GM23338 (cell line): ENCODE results near the gene LRRFIP2. TPM values are rescaled to one million over a fixed set of nuclear protein-coding genes. Genes with fewer than 3 reads are reported as not detected.

Experiments used
- ATAC-seq: fragments of 200-7000 bp; cut with Tn5 transposase; 3 replicates; pipeline ENCODE4 v1.9.1; 2020
- DNase-seq: peaks from one replicate; pipeline ENCODE4 v3.0.0-alpha.2; 2015; ENCODE audit warnings: low spot score
- H2AFZ ChIP-seq: fragments of 200-600 bp; sonication (generic); 2 replicates; pipeline ENCODE4 v1.8.0; 2016; ENCODE audit warnings: antibody characterized with exemption, mild to moderate bottlenecking, moderate library complexity
- H3F3A ChIP-seq: fragments of 200-600 bp; sonication (generic); replicated peaks from 2 replicates; pipeline ENCODE4 v1.8.0; 2017; ENCODE audit warnings: antibody characterized with exemption, mixed run types, low read depth
- H3K27ac ChIP-seq: fragments of 200-600 bp; sonication (generic); 2 replicates; pipeline ENCODE4 v1.6.1; 2016; ENCODE audit warnings: low read depth
- H3K27me3 ChIP-seq: fragments of 200-600 bp; sonication (generic); 2 replicates; pipeline ENCODE4 v1.8.0; 2016; ENCODE audit warnings: mild to moderate bottlenecking, mixed run types, moderate library complexity; ENCODE audit not compliant: insufficient read depth
- H3K36me3 ChIP-seq: fragments of 200-600 bp; sonication (generic); 2 replicates; pipeline ENCODE4 v1.8.0; 2016; ENCODE audit warnings: mild to moderate bottlenecking; ENCODE audit not compliant: insufficient read depth
- H3K4me1 ChIP-seq: fragments of 200-600 bp; sonication (generic); 2 replicates; pipeline ENCODE4 v1.8.0; 2016; ENCODE audit warnings: mild to moderate bottlenecking, moderate library complexity; ENCODE audit not compliant: insufficient read depth
- H3K4me2 ChIP-seq: fragments of 200-600 bp; sonication (generic); 2 replicates; pipeline ENCODE4 v1.7.1; 2017; ENCODE audit warnings: mixed run types
- H3K4me3 ChIP-seq: fragments of 200-600 bp; sonication (generic); 2 replicates; pipeline ENCODE4 v1.6.1; 2016; ENCODE audit warnings: mixed run types
- H3K79me2 ChIP-seq: fragments of 200-600 bp; sonication (generic); replicated peaks from 2 replicates; pipeline ENCODE4 v1.8.0; 2017; ENCODE audit warnings: mild to moderate bottlenecking; ENCODE audit not compliant: insufficient read depth
- H3K9me2 ChIP-seq: fragments of 200-600 bp; sonication (generic); 2 replicates; pipeline ENCODE4 v1.8.0; 2017; ENCODE audit not compliant: insufficient read depth
- H4K20me1 ChIP-seq: fragments of 200-600 bp; sonication (generic); replicated peaks from 2 replicates; pipeline ENCODE4 v1.8.0; 2017; ENCODE audit warnings: mild to moderate bottlenecking; ENCODE audit not compliant: insufficient read depth
- H3K27ac Mint-ChIP-seq: 2 replicates; pipeline ENCODE4 v1.8.0; 2020; ENCODE audit warnings: inconsistent platforms, mild to moderate bottlenecking, moderate library complexity, mixed read lengths
- H3K27me3 Mint-ChIP-seq: 3 replicates; pipeline ENCODE4 v1.8.0; 2022; ENCODE audit warnings: low read depth, mild to moderate bottlenecking, moderate library complexity, mixed read lengths, inconsistent platforms; ENCODE audit not compliant: insufficient read depth, poor library complexity
- H3K36me3 Mint-ChIP-seq: 3 replicates; pipeline ENCODE4 v1.8.0; 2021; ENCODE audit warnings: low read depth, mild to moderate bottlenecking, inconsistent platforms, moderate library complexity, mixed read lengths
- H3K4me1 Mint-ChIP-seq: 3 replicates; pipeline ENCODE4 v1.8.0; 2020; ENCODE audit warnings: mild to moderate bottlenecking, inconsistent platforms, mixed read lengths
- H3K4me3 Mint-ChIP-seq: 3 replicates; pipeline ENCODE4 v1.8.0; 2021; ENCODE audit warnings: moderate library complexity, mild to moderate bottlenecking, inconsistent platforms, mixed read lengths
- H3K9me3 Mint-ChIP-seq: 3 replicates; pipeline ENCODE4 v1.8.0; 2020; ENCODE audit warnings: moderate library complexity, mild to moderate bottlenecking, inconsistent platforms, mixed read lengths
- CREB1 ChIP-seq: fragments of 250-450 bp; sonication (Bioruptor Pico); IDR thresholded peaks from 2 replicates; pipeline ENCODE4 v1.5.0; 2020; ENCODE audit warnings: low read depth, mild to moderate bottlenecking, moderate library complexity
- CTCF ChIP-seq, 2 experiments: fragments of 200-600 bp in 1 of 2; sonication (generic) in 1 of 2; conservative IDR thresholded peaks; 2 replicates each; pipeline versions ENCODE4 v1.5.1 to v1.6.1; 2016 to 2017; ENCODE audit warnings: antibody characterized with exemption in 2 of 2, low read depth in 2 of 2, mild to moderate bottlenecking in 2 of 2, moderate library complexity in 1 of 2
- ETS1 ChIP-seq: IDR thresholded peaks from 2 replicates; pipeline ENCODE4 v1.6.1; 2016; ENCODE audit warnings: antibody characterized with exemption
- EZH2 ChIP-seq: fragments of 200-600 bp; sonication (generic); IDR thresholded peaks from one replicate; pipeline ENCODE4 v1.8.0; 2017; ENCODE audit warnings: antibody characterized with exemption, mild to moderate bottlenecking, low read depth; ENCODE audit not compliant: unreplicated experiment
- EZH2phosphoT487 ChIP-seq: fragments of 200-600 bp; sonication (generic); IDR thresholded peaks from one replicate; pipeline ENCODE4 v1.8.1; 2018; ENCODE audit warnings: antibody characterized with exemption; ENCODE audit not compliant: unreplicated experiment
- JUNB ChIP-seq: IDR thresholded peaks from one replicate; pipeline ENCODE4 v1.6.1; 2016; ENCODE audit warnings: antibody characterized with exemption; ENCODE audit not compliant: unreplicated experiment
- NANOG ChIP-seq: IDR thresholded peaks from 2 replicates; pipeline ENCODE4 v1.6.1; 2016; ENCODE audit warnings: antibody characterized with exemption, borderline replicate concordance
- POLR2AphosphoS5 ChIP-seq: IDR thresholded peaks from 2 replicates; pipeline ENCODE4 v1.6.1; 2016; ENCODE audit warnings: antibody characterized with exemption, low read depth
- STAT1 ChIP-seq: IDR thresholded peaks from one replicate; pipeline ENCODE4 v1.6.1; 2016; ENCODE audit warnings: antibody characterized with exemption; ENCODE audit not compliant: unreplicated experiment
- ZNF114 ChIP-seq: fragments of 250-450 bp; sonication (Bioruptor Pico); IDR thresholded peaks from 2 replicates; pipeline ENCODE4 v1.5.0; 2020; ENCODE audit warnings: mild to moderate bottlenecking, moderate library complexity
- ZNF331 ChIP-seq: fragments of 250-450 bp; sonication (Bioruptor Pico); IDR thresholded peaks from 2 replicates; pipeline ENCODE4 v1.5.0; 2020; ENCODE audit warnings: low read depth, mild to moderate bottlenecking, moderate library complexity
- ZNF462 ChIP-seq: fragments of 250-450 bp; sonication (Bioruptor Pico); IDR thresholded peaks from 2 replicates; pipeline ENCODE4 v1.5.0; 2020; ENCODE audit warnings: mild to moderate bottlenecking, moderate library complexity
- polyA plus RNA-seq: library from polyadenylated mRNA; unstranded; fragments of >200 nt; fragmentation: Nextera tagmentation; extraction: Ambion mirVana; gene quantifications from 2 replicates; pipeline ENCODE4 v1.2.1, GENCODE V29; 2016
- total RNA-seq: library from RNA; depleted of rRNA; stranded (reverse); fragments of >200 nt; shearing (Covaris generic); gene quantifications from 2 replicates; pipeline ENCODE4 v1.2.3, GENCODE V29; 2014
- TF ChIP-seq, protein P1 (sequence below): IDR thresholded peaks from one replicate; pipeline ENCODE4 v1.6.1; 2018; ENCODE audit warnings: antibody characterized with exemption; ENCODE audit not compliant: unreplicated experiment

Gene LRRFIP2
- total and polyA plus RNA-seq, 2 experiments from 2014 or later, result 20.3 to 29.0 TPM

GRCh38 chr3:37149257-37149656 lies 25.1 kb downstream of the LRRFIP2 start:
- ATAC-seq (no peak), DNase-seq (no peak)
- no peaks in the 10 kb centered on the region for H3K4me1 Mint-ChIP-seq
- Histone ChIP-seq H2AFZ (no peak overlapping the region), H4K20me1 (peaks cover 9% of the 10 kb centered on the region; the same call in 1 of the 2 replicates), H3K4me1 (no peaks in the 10 kb centered on the region), H3K27me3 (no peaks in the 10 kb centered on the region), H3K79me2 (peaks cover 28% of the 10 kb centered on the region), H3K36me3 (no peaks in the 10 kb centered on the region), H3K4me2 (no peak overlapping the region), H3K9me2 (no peaks in the 10 kb centered on the region), H3F3A (no peaks in the 10 kb centered on the region), H3K4me3 (no peak overlapping the region), H3K27ac (no peak overlapping the region)
- no peak for TF ChIP-seq EZH2phosphoT487
- TF ChIP-seq, protein P1, sequence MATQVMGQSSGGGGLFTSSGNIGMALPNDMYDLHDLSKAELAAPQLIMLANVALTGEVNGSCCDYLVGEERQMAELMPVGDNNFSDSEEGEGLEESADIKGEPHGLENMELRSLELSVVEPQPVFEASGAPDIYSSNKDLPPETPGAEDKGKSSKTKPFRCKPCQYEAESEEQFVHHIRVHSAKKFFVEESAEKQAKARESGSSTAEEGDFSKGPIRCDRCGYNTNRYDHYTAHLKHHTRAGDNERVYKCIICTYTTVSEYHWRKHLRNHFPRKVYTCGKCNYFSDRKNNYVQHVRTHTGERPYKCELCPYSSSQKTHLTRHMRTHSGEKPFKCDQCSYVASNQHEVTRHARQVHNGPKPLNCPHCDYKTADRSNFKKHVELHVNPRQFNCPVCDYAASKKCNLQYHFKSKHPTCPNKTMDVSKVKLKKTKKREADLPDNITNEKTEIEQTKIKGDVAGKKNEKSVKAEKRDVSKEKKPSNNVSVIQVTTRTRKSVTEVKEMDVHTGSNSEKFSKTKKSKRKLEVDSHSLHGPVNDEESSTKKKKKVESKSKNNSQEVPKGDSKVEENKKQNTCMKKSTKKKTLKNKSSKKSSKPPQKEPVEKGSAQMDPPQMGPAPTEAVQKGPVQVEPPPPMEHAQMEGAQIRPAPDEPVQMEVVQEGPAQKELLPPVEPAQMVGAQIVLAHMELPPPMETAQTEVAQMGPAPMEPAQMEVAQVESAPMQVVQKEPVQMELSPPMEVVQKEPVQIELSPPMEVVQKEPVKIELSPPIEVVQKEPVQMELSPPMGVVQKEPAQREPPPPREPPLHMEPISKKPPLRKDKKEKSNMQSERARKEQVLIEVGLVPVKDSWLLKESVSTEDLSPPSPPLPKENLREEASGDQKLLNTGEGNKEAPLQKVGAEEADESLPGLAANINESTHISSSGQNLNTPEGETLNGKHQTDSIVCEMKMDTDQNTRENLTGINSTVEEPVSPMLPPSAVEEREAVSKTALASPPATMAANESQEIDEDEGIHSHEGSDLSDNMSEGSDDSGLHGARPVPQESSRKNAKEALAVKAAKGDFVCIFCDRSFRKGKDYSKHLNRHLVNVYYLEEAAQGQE, result no peak
- TF ChIP-seq STAT1, result no peak
- TF ChIP-seq POLR2AphosphoS5, result no peak
- no peak for TF ChIP-seq ZNF331 (CRISPR knock-in tag)
- TF ChIP-seq JUNB, result no peak
- no peak for TF ChIP-seq CREB1 (CRISPR knock-in tag)
- no peak for TF ChIP-seq CTCF (conservative IDR thresholded peaks at IDR 0.05; ENCODE audit: low read depth in 2 of 2)
- TF ChIP-seq ZNF114 (CRISPR knock-in tag), result no peak
- TF ChIP-seq ETS1, result no peak
- no peak for TF ChIP-seq EZH2
- TF ChIP-seq ZNF462, result no peak
- TF ChIP-seq NANOG, result no peak
- no peak overlapping the region for H3K4me3 Mint-ChIP-seq
- no peaks in the 10 kb centered on the region for H3K9me3 Mint-ChIP-seq
- peaks cover 6% of the 10 kb centered on the region; the same call in 2 of the 3 replicates for H3K36me3 Mint-ChIP-seq
- no peaks in the 10 kb centered on the region for H3K27me3 Mint-ChIP-seq
- no peak overlapping the region for H3K27ac Mint-ChIP-seq
